Spleen (tissue), 7 donors: Measurements from ENCODE around the gene VCPKMT.

Experiments used
- CTCF ChIP-seq, 11 experiments: fragments of 200-600 bp in 7 of 11; fragments of 450-650 bp in 4 of 11; sonication (generic) in 4 of 11; IDR thresholded peaks in 8 of 11; conservative IDR thresholded peaks in 3 of 11; 1 replicate in 7 of 11; 2 replicates in 4 of 11; pipeline versions ENCODE4 v1.4.0 to v1.8.0; 2016 to 2021; ENCODE audit warnings: antibody characterized with exemption in 11 of 11, inconsistent platforms in 4 of 11, mild to moderate bottlenecking in 1 of 11
- POLR2A ChIP-seq, 3 donors: fragments of 450-650 bp; IDR thresholded peaks; one replicate each; pipeline ENCODE4 v1.5.1; 2017; ENCODE audit warnings: antibody characterized with exemption in 3 of 3, mild to moderate bottlenecking in 1 of 3
- POLR2AphosphoS5 ChIP-seq, 3 donors: sonication (generic); formaldehyde crosslinking; IDR thresholded peaks; one replicate each; pipeline ENCODE4 v1.5.1; 2017; ENCODE audit warnings: antibody characterized with exemption in 3 of 3
- donor health status: DM: no; HTN: no; CAD: no; lungs with moderate emphysema.
- donor health status: DM: no; HTN: no; CAD: no.
- donor health status: DM: no; HTN: no; CAD: no.

- TF ChIP-seq POLR2A (IDR thresholded peaks at IDR 0.05) (no peak), CTCF (IDR thresholded peaks at IDR 0.05 in 8 of 11, conservative IDR thresholded peaks at IDR 0.05 in 3 of 11) (no peak), POLR2AphosphoS5 (IDR thresholded peaks at IDR 0.05) (no peak)
These were observed 15.6 kb downstream of the VCPKMT start for GRCh38 chr14:50100805-50101204.
